NCI-H146 treated with DMSO at 0.1 percent for 48 hours (cell line): Measurements from ENCODE around the gene HOXD13.

Experiments used
- DNase-seq: peaks from one replicate; lab custom pipeline; 2025; ENCODE audit not compliant: unreplicated experiment; lab: John Stamatoyannopoulos, UW

Gene HOXD13

GRCh38 chr2:176105078-176105729 lies 12.7 kb downstream of the HOXD13 start:
- DNase-seq = no peak

GRCh38 chr2:176105730-176106580 lies 13.4 kb downstream of the HOXD13 start:
- no peak for DNase-seq

GRCh38 chr2:176106581-176107539 lies 14.3 kb downstream of the HOXD13 start, which contains the start of gene HOXD11:
TSS of gene HOXD11 (plus strand) at chr2:176107280. CDS start at chr2:176107356, 76 bp downstream.
- peak; percentile 63 for DNase-seq

- DNase-seq = no peak
Observed at GRCh38 chr2:176107731-176108181, 15.2 kb downstream of the HOXD13 start.

- no peak for DNase-seq
Observed at GRCh38 chr2:176109192-176109901, 16.8 kb downstream of the HOXD13 start.

- DNase-seq = no peak
Observed at GRCh38 chr2:176109946-176110345, 17.4 kb downstream of the HOXD13 start.

GRCh38 chr2:176110415-176111308 lies 18.1 kb downstream of the HOXD13 start:
- no peak for DNase-seq

- DNase-seq = no peak
Observed at GRCh38 chr2:176111309-176111663, 18.8 kb downstream of the HOXD13 start.

GRCh38 chr2:176111846-176112374 lies 19.4 kb downstream of the HOXD13 start:
- DNase-seq = no peak

- DNase-seq = no peak
Observed at GRCh38 chr2:176112375-176113302, 20.1 kb downstream of the HOXD13 start.

GRCh38 chr2:176114120-176114929 lies 21.8 kb downstream of the HOXD13 start:
- peak; percentile 81 for DNase-seq

GRCh38 chr2:176114930-176115625 lies 22.6 kb downstream of the HOXD13 start:
- DNase-seq = no peak

GRCh38 chr2:176115883-176116813 lies 23.6 kb downstream of the HOXD13 start, which contains the start of gene HOXD10:
TSS of gene HOXD10 (plus strand) at chr2:176116778. CDS start at chr2:176116834, 56 bp downstream.
- no peak for DNase-seq

- no peak for DNase-seq
Observed at GRCh38 chr2:176117162-176117822, 24.8 kb downstream of the HOXD13 start.

GRCh38 chr2:176117823-176118371 lies 25.4 kb downstream of the HOXD13 start:
- no peak for DNase-seq
